Measurements from ENCODE around the gene ENG.

- peak in 2 of 11 experiments; percentile 10 to 16 for TF ChIP-seq CTCF (IDR thresholded peaks at IDR 0.05 in 8 of 11, conservative IDR thresholded peaks at IDR 0.05 in 3 of 11)
- no peak for TF ChIP-seq POLR2A (IDR thresholded peaks at IDR 0.05)
- no peak for TF ChIP-seq POLR2AphosphoS5 (IDR thresholded peaks at IDR 0.05)
Observed at GRCh38 chr9:127801955-127802575, 52.4 kb downstream of the ENG start.
